ENCODE results near the gene GARIN3.

Gene GARIN3

GRCh38 chr5:157214415-157214814 is 48.4 kb upstream of the GARIN3 start (continued):
- TF ChIP-seq ZNF362 (tag by site-specific recombination; IDR thresholded peaks at IDR 0.05) (no peak), KLF8 (tag by site-specific recombination; IDR thresholded peaks at IDR 0.05) (no peak), ZNF654 (tag by site-specific recombination; IDR thresholded peaks at IDR 0.05; ENCODE audit: low read depth) (no peak), ZSCAN4 (tag by site-specific recombination; IDR thresholded peaks at IDR 0.05) (no peak), ZNF112 (tag by site-specific recombination; IDR thresholded peaks at IDR 0.05) (no peak), ZBTB20 (tag by site-specific recombination; IDR thresholded peaks at IDR 0.05) (no peak), ZNF580 (tag by site-specific recombination; IDR thresholded peaks at IDR 0.05) (no peak)

- Histone ChIP-seq H3K9me3 (ENCODE audit: control insufficient read depth, insufficient read depth, low read depth, low read length) (no peaks in the 10 kb centered on the region), H3K36me3 (ENCODE audit: control insufficient read depth in 2 of 2, insufficient read depth in 1 of 2, low read length in 2 of 2) (no peaks in the 10 kb centered on the region), H3K4me1 (ENCODE audit: control insufficient read depth, insufficient read depth, low read length) (no peaks in the 10 kb centered on the region; the same call in 1 of the 2 replicates), H3K4me3 (ENCODE audit: low read depth, low read length) (no peak overlapping the region), H3K27ac (ENCODE audit: extremely low read depth, low read depth, low read length) (no peak overlapping the region)
- no peak for TF ChIP-seq IKZF3 (tag by site-specific recombination; IDR thresholded peaks at IDR 0.05)
- no peak for TF ChIP-seq ZNF335 (tag by site-specific recombination; conservative IDR thresholded peaks at IDR 0.05)
- no peak for TF ChIP-seq ZSCAN16 (tag by site-specific recombination; IDR thresholded peaks at IDR 0.05)
- no peak for TF ChIP-seq ZNF544 (tag by site-specific recombination; IDR thresholded peaks at IDR 0.05)
- TF ChIP-seq ZBTB48 (tag by site-specific recombination; IDR thresholded peaks at IDR 0.05): no peak
- TF ChIP-seq ZNF274 (IDR thresholded peaks at IDR 0.05; ENCODE audit: low read length): no peak
- no peak for TF ChIP-seq ZNF274 (tag by site-specific recombination; IDR thresholded peaks at IDR 0.05; ENCODE audit: borderline replicate concordance)
- no peak for TF ChIP-seq ZNF558 (tag by site-specific recombination; IDR thresholded peaks at IDR 0.05)
- no peak for TF ChIP-seq ZNF112 (tag by site-specific recombination; IDR thresholded peaks at IDR 0.05)
- TF ChIP-seq GLI4 (tag by site-specific recombination; IDR thresholded peaks at IDR 0.05): no peak
- no peak for TF ChIP-seq ZNF426 (tag by site-specific recombination; IDR thresholded peaks at IDR 0.05)
- no peak for TF ChIP-seq ZFP37 (tag by site-specific recombination; IDR thresholded peaks at IDR 0.05)
- TF ChIP-seq ZNF280C (tag by site-specific recombination; IDR thresholded peaks at IDR 0.05): no peak
- ChIA-PET CTCF (no interaction called here), POLR2A (no interaction called here)
Observed at GRCh38 chr5:157213527-157214243, 47.6 kb upstream of the GARIN3 start.

GRCh38 chr5:157212307-157212706 is 46.2 kb upstream of the GARIN3 start:
- H3K4me1 ChIP-seq (ENCODE audit: control insufficient read depth, insufficient read depth, low read length): no peaks in the 10 kb centered on the region; the same call in 1 of the 2 replicates
- H3K27ac ChIP-seq (ENCODE audit: extremely low read depth, low read depth, low read length): no peak overlapping the region
- CTCF ChIA-PET: no interaction called here
- POLR2A ChIA-PET: no interaction called here
- H3K36me3 ChIP-seq (ENCODE audit: control insufficient read depth in 2 of 2, insufficient read depth in 1 of 2, low read length in 2 of 2): no peaks in the 10 kb centered on the region
- H3K9me3 ChIP-seq (ENCODE audit: control insufficient read depth, insufficient read depth, low read depth, low read length): no peaks in the 10 kb centered on the region
- H3K4me3 ChIP-seq (ENCODE audit: low read depth, low read length): no peak overlapping the region
- TF ChIP-seq ZNF473 (tag by site-specific recombination; IDR thresholded peaks at IDR 0.05) (no peak), ZBTB8A (tag by site-specific recombination; IDR thresholded peaks at IDR 0.05) (no peak), PRDM4 (tag by site-specific recombination; IDR thresholded peaks at IDR 0.05) (no peak), ZNF350 (tag by site-specific recombination; IDR thresholded peaks at IDR 0.05) (no peak), ZNF830 (tag by site-specific recombination; IDR thresholded peaks at IDR 0.05; ENCODE audit: low read depth) (no peak), ZNF791 (tag by site-specific recombination; IDR thresholded peaks at IDR 0.05) (no peak), SP7 (tag by site-specific recombination; IDR thresholded peaks at IDR 0.05) (no peak), ZNF654 (tag by site-specific recombination; IDR thresholded peaks at IDR 0.05; ENCODE audit: low read depth) (no peak)

All from HEK293 (cell line).